HCEC 1CT (cell line): ENCODE data around the gene SNRNP40.
A peak's percentile ranks its signal among the peaks of the same experiment; 100 is the strongest.
"Not testable (repeated sequence)": the region's sequence is repeated elsewhere in the genome, so short reads cannot be mapped to it uniquely, and the experiment has no call there.

Source experiments
- DNase-seq: peaks from one replicate; pipeline ENCODE4 v3.0.0-alpha.2; 2017

Gene SNRNP40

DNA sequence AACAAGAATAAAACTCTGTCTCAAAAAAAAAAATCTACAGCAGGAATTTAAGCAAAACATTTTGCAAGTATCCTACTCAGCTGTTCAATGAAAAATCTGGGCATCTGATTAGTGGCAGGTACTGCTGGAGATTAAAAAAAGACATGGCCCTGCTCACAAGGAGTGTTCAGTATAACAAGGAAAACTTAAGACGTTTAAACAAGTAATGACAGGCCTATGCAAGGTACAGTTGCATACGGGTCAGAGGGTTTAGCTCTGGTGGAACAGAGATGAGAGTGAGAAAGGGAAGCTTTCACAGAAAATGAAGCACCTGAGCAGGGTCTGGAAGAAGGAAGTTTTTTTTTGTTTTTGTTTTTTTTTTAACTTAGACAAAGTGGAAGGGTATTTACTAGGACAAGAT, 23.0 kb downstream of the SNRNP40 start:
- DNase-seq = no peak

- no peak for DNase-seq
Measured at GRCh38 chr1:31272369-31272768, 24.2 kb downstream of the SNRNP40 start.

DNA sequence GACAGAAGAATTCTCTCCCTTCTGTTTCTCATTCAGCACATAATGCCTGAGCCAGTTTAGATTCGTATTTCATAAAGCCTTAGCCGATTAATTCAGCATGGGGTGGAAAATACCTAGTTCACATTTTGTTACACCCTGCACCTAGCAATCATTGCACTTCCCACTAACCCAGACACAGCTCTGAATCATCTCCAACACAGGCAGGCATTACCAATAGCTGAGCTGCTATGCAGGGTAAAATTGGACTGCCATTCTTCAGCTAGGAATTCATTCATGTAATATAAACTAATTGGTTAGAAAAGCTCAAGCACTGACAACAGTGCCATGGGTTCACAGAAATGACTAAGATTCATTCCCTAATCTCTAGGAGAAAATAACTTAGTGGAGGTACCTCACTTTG, 30.0 kb downstream of the SNRNP40 start:
- no peak for DNase-seq

DNA sequence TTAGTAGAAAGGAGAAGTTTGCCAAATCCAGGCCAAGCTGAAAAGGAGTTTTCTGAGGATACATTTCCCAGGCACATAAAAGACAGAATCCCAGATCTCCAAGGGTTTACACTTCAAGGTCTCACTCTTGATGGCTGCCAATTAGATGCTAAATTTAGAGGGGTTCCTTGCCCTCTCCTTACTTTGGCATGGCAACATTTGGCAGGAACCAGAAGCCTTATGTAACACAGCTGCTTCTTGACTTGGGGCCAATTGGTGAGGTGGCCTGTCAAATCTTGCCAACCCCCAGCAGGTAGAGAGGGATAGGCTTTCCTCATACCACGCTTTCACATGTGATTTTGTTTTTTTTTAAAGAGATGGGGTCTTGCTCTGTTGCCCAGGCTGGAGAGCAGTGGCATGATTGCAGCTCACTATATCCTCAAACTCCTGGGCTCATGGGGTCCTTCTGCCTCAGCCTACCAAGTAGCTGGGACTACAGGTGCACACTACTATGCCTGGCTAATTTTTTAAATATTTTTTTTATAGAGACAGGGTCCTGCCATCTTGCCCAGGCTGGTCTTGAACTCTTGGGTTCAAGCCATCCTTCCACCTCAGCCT, 31.7 kb downstream of the SNRNP40 start:
- DNase-seq = no peak

GRCh38 chr1:31263408-31263807, 33.2 kb downstream of the SNRNP40 start:
- no peak for DNase-seq

DNA sequence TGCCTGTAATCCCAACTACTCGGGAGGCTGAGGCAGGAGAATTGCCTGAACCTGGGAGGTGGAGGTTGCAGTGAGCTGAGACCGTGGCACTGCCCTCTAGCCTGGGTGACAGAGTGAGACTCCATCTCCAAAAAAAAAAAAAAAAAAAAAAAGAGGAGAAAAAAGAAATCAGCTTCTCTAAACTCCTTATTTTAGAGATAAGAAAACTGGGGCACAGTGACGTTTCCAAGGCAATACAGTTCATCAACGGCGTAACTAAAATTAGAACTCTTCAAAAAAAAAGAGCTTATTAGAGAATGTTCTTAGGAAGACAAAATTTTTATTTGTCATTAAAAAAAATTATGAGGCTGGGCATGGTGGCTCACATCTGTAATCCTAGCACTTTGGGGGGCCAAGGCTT, 34.2 kb downstream of the SNRNP40 start:
- not testable (repeated sequence) for DNase-seq

GRCh38 chr1:31261916-31262315, 34.7 kb downstream of the SNRNP40 start:
- DNase-seq = no peak

DNA sequence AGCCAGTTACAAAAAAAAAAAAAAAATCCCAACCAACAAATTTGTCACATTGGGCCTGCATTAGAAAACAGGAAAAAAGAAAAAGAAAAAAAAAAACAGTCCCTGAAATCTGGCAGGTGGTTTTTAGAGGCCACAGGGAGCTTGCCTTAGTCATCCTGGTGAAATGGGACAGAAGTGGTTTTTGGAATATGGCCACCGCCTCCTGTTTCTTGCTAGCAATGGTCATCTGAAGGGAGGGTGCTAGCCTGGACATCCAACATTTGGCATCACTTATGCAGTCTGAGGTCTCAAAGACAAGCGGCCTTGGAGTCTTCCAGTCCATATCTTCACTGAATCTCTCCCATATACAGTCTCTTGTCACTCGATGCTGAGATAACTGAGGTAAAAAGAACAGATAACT, 36.8 kb downstream of the SNRNP40 start:
- DNase-seq = no peak

- DNase-seq = no peak
Measured at GRCh38 chr1:31258581-31258980, 38.0 kb downstream of the SNRNP40 start.

- no peak for DNase-seq
Measured at GRCh38 chr1:31257213-31257612, 39.4 kb downstream of the SNRNP40 start.

GRCh38 chr1:31249854-31250253, 46.7 kb downstream of the SNRNP40 start:
- DNase-seq = no peak

- DNase-seq = no peak
Measured at GRCh38 chr1:31248276-31248675, 48.3 kb downstream of the SNRNP40 start.

- peak; percentile 8 for DNase-seq
Measured at GRCh38 chr1:31244326-31244725, 52.3 kb downstream of the SNRNP40 start.

- peak; percentile 40 for DNase-seq
Measured at GRCh38 chr1:31243501-31244286, 52.9 kb downstream of the SNRNP40 start.

DNA sequence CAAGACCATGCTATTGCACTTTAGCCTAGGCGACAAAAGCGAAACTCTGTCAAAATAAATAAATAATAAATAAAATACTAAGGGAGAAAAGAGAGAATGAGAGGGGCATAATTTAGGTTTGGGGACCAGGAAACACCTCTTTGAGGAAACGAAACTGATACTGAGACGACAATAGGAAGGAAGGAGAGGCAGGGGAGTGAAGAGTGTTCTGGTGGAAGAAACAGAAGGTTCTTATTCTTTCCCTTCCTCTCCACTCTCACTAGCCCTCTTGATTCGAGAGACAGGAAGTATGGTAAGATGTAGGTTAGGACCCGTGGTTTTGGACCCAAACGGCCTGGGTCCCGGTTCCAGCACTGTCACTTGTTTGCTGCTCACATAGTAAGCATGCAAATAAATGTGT, 55.3 kb downstream of the SNRNP40 start:
- DNase-seq = no peak

DNA sequence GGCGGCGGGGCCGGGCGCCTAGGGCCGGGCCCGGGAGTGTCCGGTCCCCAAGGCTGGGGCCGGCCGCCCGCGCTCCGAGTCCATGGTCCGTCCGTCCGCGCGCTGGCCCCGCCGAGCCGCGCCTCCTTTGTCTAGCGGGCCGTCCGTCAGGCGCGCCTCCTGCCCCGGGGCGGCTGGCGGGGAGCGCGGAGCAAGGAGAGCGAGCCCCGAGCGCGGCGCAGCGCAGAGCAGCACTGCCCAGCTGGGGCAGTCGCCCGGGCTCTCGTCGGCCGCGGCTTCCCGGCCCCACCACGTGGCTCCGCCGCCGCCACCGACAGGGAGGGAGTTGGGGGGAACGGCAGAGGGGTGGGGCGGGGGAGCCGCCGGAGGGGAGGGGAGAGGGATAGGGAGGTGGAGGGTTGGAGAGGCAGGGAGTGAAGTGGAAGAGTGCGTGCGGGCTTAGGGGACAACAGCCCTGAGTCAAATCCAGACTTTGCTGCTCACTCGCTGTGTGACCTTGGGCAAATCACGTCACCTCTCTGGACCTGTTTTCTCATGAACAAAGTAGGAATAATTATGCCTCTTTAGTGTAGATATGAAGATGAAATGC, 56.8 kb downstream of the SNRNP40 start, which contains the start of gene NKAIN1:
NKAIN1 (minus strand) TSS at position 235 of the 589 bp plus-strand sequence. CDS start 340 bp downstream, outside the sequence.
- no peak for DNase-seq

GRCh38 chr1:31238986-31239613, 57.5 kb downstream of the SNRNP40 start:
- no peak for DNase-seq

- DNase-seq = no peak
Measured at GRCh38 chr1:31238612-31238985, 58.0 kb downstream of the SNRNP40 start.

- DNase-seq = no peak
Measured at GRCh38 chr1:31234870-31235269, 61.7 kb downstream of the SNRNP40 start.

GRCh38 chr1:31234123-31234708, 62.4 kb downstream of the SNRNP40 start:
- no peak for DNase-seq

DNA sequence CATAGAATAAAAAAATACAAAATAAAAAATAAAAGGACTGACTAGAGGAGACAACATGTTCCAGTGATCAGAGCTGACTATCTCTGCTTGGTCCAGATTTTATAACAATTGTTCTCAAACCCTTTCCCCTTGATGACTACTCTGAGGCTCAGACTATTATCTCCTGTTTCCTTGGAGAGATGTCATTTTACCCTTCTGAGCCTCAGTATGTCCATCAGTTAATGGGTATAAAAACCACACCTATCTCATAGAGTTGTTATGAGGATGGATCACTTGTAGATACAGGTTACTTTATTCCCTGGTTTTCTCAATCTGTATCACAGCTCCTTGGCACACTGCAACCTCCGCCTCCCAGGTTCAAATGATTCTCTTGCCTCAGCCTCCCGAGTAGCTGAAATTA, 63.9 kb downstream of the SNRNP40 start:
- DNase-seq = no peak

- no peak for DNase-seq
Measured at GRCh38 chr1:31231802-31232201, 64.8 kb downstream of the SNRNP40 start.

- no peak for DNase-seq
Measured at GRCh38 chr1:31230378-31230777, 66.2 kb downstream of the SNRNP40 start.
